ENCODE results near the gene APC2. TPM values are rescaled to one million over a fixed set of nuclear protein-coding genes. Genes with fewer than 3 reads are reported as not detected.

The APC2 gene
- total RNA-seq, 1 experiment from 2014 or later: 1.4 TPM

GRCh38 chr19:1505991-1506881, 56.3 kb downstream of the APC2 start (continued):
- TF ChIP-seq USF2 (CRISPR knock-in tag; IDR thresholded peaks at IDR 0.05): no peak
- TF ChIP-seq ARID4B (CRISPR knock-in tag; IDR thresholded peaks at IDR 0.05; ENCODE audit: borderline replicate concordance): no peak
- no peak for TF ChIP-seq ZNF121 (CRISPR knock-in tag; IDR thresholded peaks at IDR 0.05)
- TF ChIP-seq HMGXB4 (CRISPR knock-in tag; IDR thresholded peaks at IDR 0.05): no peak
- TF ChIP-seq ZNF423 (CRISPR knock-in tag; IDR thresholded peaks at IDR 0.05): no peak
- TF ChIP-seq FOXP1 (CRISPR knock-in tag; IDR thresholded peaks at IDR 0.05; ENCODE audit: borderline replicate concordance): no peak
- TF ChIP-seq ATF1 (CRISPR knock-in tag; IDR thresholded peaks at IDR 0.05): no peak
- TF ChIP-seq GTF2I (CRISPR knock-in tag; conservative IDR thresholded peaks at IDR 0.05): no peak
- TF ChIP-seq ZNF425 (CRISPR knock-in tag; conservative IDR thresholded peaks at IDR 0.05): no peak

GRCh38 chr19:1507192-1507660, 57.3 kb downstream of the APC2 start:
- ChIA-PET CTCF (interaction anchor here (0.6 kb wide), 1 partner anchor 206 kb away, joined by 3 read pairs; no protein-coding TSS in a partner anchor), POLR2A (no interaction called here)
- TF ChIP-seq RELA (CRISPR knock-in tag; IDR thresholded peaks at IDR 0.05; ENCODE audit: borderline replicate concordance) (no peak), ZNF512 (CRISPR knock-in tag; IDR thresholded peaks at IDR 0.05; ENCODE audit: borderline replicate concordance) (no peak), MAX (CRISPR knock-in tag; IDR thresholded peaks at IDR 0.05) (no peak), ESRRA (CRISPR knock-in tag; IDR thresholded peaks at IDR 0.05; ENCODE audit: borderline replicate concordance) (no peak), E2F4 (CRISPR knock-in tag; IDR thresholded peaks at IDR 0.05; ENCODE audit: borderline replicate concordance, low read depth) (no peak), ELF4 (CRISPR knock-in tag; IDR thresholded peaks at IDR 0.05; ENCODE audit: low read depth) (no peak)
- Mint-ChIP-seq H3K4me1 (no peaks in the 10 kb centered on the region; the same call in 1 of the 2 replicates), H3K36me3 (no peaks in the 10 kb centered on the region), H3K4me3 (peak overlapping the region; percentile 94), H3K27me3 (ENCODE audit: low read depth) (peaks cover 64% of the 10 kb centered on the region), H3K27ac (no peak overlapping the region), H3K9me3 (no peaks in the 10 kb centered on the region)
- ATAC-seq (no peak), DNase-seq (ENCODE audit: low spot score) (no peak)

Data from WTC11 (cell line).